ENCODE measurements around the gene CTBP2.
"Not testable (repeated sequence)": the region's sequence is repeated elsewhere in the genome, so short reads cannot be mapped to it uniquely, and the experiment has no call there.

Gene CTBP2

DNA sequence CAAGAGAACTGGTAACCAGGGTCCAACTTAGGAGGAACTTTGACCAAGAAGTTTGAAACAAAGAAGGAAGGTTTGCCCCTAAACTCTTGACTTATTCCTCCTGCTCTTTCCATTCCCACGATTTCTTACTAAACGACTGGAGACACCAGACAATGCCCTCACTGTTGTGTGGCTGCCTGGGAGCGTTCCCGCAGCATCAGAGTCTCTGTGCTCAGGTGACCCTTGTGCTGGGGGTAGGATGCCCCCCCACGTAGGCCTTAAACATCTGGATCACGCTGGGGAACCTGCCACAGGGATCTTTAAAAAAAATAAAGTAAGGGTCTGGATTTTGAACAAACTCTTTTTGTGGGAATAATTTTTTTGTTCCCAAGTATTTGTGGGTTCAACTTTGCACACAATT lies 30.1 kb upstream of the CTBP2 start:
- Histone ChIP-seq H3K18ac (ENCODE audit: low read length) (no peak overlapping the region), H4K5ac (ENCODE audit: low read length) (no peak overlapping the region), H4K8ac (ENCODE audit: low read depth, low read length) (no peak overlapping the region), H3K4me3 (ENCODE audit: low read length) (no peak overlapping the region), H2BK120ac (ENCODE audit: low read depth, low read length) (no peak overlapping the region), H3K79me1 (ENCODE audit: low read length) (no peaks in the 10 kb centered on the region), H3K36me3 (ENCODE audit: control insufficient read depth, insufficient read depth, low read length) (no peaks in the 10 kb centered on the region), H3K56ac (ENCODE audit: low read length) (no peak overlapping the region), H3K9ac (ENCODE audit: low read length) (no peak overlapping the region), H3K4ac (ENCODE audit: low read depth, low read length) (no peak overlapping the region), H3K27me3 (ENCODE audit: insufficient read depth, low read length, poor library complexity) (no peaks in the 10 kb centered on the region), H2BK15ac (replicated peaks; ENCODE audit: low read depth) (no peak overlapping the region), H2AK5ac (ENCODE audit: low read length) (no peak overlapping the region), H2BK5ac (ENCODE audit: low read length) (no peak overlapping the region), H3K23ac (ENCODE audit: low read length) (no peak overlapping the region), H3K4me1 (ENCODE audit: control insufficient read depth, low read depth, low read length) (no peaks in the 10 kb centered on the region), H3K4me2 (ENCODE audit: low read length) (no peak overlapping the region), H3K79me2 (ENCODE audit: control insufficient read depth, insufficient read depth, low read length) (no peaks in the 10 kb centered on the region), H3K27ac (ENCODE audit: low read depth, low read length) (no peak overlapping the region)
- no peak for DNase-seq
- no CpG with 5 or more reads among the region's 6 CpGs for WGBS (ENCODE audit: extremely low coverage, insufficient coverage, low lambda C conversion rate)

DNA sequence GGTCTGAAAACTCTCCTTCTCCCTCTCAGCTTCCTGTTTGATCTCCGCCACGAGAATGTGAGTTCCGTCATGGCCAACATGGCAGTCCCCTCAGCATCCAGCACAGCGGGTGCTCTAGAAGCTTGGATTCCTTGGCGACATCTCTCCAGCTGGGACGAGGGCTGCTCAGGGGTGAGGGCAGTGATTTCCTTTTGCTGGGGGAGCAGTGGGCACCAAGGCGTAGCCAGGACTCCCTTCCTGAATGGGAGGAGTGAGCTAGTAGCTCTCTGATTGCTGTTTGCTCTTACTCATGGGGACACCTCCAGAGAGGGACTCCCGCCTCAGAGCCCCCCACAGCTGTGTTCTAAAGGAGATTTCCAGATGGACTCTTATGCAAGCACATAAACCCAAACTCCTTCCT lies 28.8 kb upstream of the CTBP2 start:
- Histone ChIP-seq H2BK120ac (ENCODE audit: low read depth, low read length) (no peak overlapping the region), H3K4me3 (ENCODE audit: low read length) (no peak overlapping the region), H3K23ac (ENCODE audit: low read length) (no peak overlapping the region), H4K5ac (ENCODE audit: low read length) (no peak overlapping the region), H3K4me2 (ENCODE audit: low read length) (no peak overlapping the region), H3K4ac (ENCODE audit: low read depth, low read length) (no peak overlapping the region), H3K56ac (ENCODE audit: low read length) (no peak overlapping the region), H2BK5ac (ENCODE audit: low read length) (no peak overlapping the region), H3K4me1 (ENCODE audit: control insufficient read depth, low read depth, low read length) (no peaks in the 10 kb centered on the region), H3K36me3 (ENCODE audit: control insufficient read depth, insufficient read depth, low read length) (no peaks in the 10 kb centered on the region), H2BK15ac (replicated peaks; ENCODE audit: low read depth) (no peak overlapping the region), H3K27ac (ENCODE audit: low read depth, low read length) (no peak overlapping the region), H2AK5ac (ENCODE audit: low read length) (no peak overlapping the region), H3K79me2 (ENCODE audit: control insufficient read depth, insufficient read depth, low read length) (no peaks in the 10 kb centered on the region), H4K8ac (ENCODE audit: low read depth, low read length) (no peak overlapping the region), H3K27me3 (ENCODE audit: insufficient read depth, low read length, poor library complexity) (no peaks in the 10 kb centered on the region), H3K9ac (ENCODE audit: low read length) (no peak overlapping the region), H3K18ac (ENCODE audit: low read length) (no peak overlapping the region), H3K79me1 (ENCODE audit: low read length) (no peaks in the 10 kb centered on the region)
- no peak for DNase-seq
- no CpG with 5 or more reads among the region's 8 CpGs for WGBS (ENCODE audit: extremely low coverage, insufficient coverage, low lambda C conversion rate)

DNA sequence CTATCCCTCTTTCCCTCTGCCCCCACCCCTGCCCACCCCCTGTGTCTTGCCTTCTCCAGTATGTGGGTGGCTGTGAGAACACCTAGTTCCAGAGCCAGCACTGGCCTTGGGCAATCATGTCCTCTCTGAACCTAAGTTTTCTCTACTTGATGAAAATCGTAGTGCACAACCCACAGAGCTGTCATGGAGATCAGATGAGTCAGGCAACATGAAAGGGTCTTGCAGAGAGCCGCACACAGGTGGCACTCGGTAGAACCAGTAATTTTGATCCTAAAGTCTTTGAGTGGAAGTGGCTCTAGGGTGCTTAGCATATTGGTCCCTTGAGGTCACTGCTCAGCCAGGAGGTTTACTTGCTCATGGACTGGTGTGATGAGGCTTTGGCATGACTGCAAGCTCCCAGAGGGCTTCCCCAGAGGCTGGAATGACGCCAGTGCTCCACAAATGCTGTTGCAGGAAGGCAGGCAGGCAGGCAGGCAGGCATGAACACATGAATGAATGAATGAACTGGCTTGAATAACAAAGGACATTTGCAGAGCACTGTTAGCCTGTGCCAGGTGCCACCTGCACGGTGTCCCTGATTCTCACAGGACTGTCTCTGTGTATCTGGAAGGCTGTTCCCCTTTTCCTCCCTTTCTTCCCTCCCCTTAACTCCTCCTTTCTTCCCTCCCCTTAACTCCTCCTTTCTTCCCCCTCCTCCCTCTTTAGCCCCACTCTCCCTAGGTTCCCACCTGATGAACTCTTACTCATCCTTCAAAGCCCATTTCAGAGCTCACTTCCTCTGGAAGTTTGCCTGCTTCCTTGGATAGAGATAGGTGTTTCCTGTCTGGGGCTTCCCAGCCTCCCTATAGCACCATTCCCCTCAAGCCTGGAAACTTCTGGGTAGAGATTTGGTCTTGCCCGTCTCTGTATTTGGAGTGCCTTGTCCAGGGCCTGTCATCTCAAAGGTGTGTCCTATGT lies 27.2 kb upstream of the CTBP2 start:
- no peak overlapping the region for H4K5ac ChIP-seq (ENCODE audit: low read length)
- no peaks in the 10 kb centered on the region for H3K79me1 ChIP-seq (ENCODE audit: low read length)
- WGBS (ENCODE audit: extremely low coverage, insufficient coverage, low lambda C conversion rate) = no CpG with 5 or more reads among the region's 6 CpGs
- H2BK120ac ChIP-seq (ENCODE audit: low read depth, low read length) = no peak overlapping the region
- no peaks in the 10 kb centered on the region for H3K36me3 ChIP-seq (ENCODE audit: control insufficient read depth, insufficient read depth, low read length)
- no peaks in the 10 kb centered on the region for H3K79me2 ChIP-seq (ENCODE audit: control insufficient read depth, insufficient read depth, low read length)
- H2BK5ac ChIP-seq (ENCODE audit: low read length) = no peak overlapping the region
- no peak overlapping the region for H3K4me3 ChIP-seq (ENCODE audit: low read length)
- no peak overlapping the region for H3K18ac ChIP-seq (ENCODE audit: low read length)
- H3K27me3 ChIP-seq (ENCODE audit: insufficient read depth, low read length, poor library complexity) = no peaks in the 10 kb centered on the region
- no peak overlapping the region for H3K56ac ChIP-seq (ENCODE audit: low read length)
- H3K4ac ChIP-seq (ENCODE audit: low read depth, low read length) = no peak overlapping the region
- H3K4me1 ChIP-seq (ENCODE audit: control insufficient read depth, low read depth, low read length) = no peaks in the 10 kb centered on the region
- no peak overlapping the region for H2AK5ac ChIP-seq (ENCODE audit: low read length)
- no peak overlapping the region for H4K8ac ChIP-seq (ENCODE audit: low read depth, low read length)
- H2BK15ac ChIP-seq (replicated peaks; ENCODE audit: low read depth) = no peak overlapping the region
- H3K4me2 ChIP-seq (ENCODE audit: low read length) = no peak overlapping the region
- H3K23ac ChIP-seq (ENCODE audit: low read length) = no peak overlapping the region
- DNase-seq = no peak
- H3K27ac ChIP-seq (ENCODE audit: low read depth, low read length) = no peak overlapping the region
- H3K9ac ChIP-seq (ENCODE audit: low read length) = no peak overlapping the region

DNA sequence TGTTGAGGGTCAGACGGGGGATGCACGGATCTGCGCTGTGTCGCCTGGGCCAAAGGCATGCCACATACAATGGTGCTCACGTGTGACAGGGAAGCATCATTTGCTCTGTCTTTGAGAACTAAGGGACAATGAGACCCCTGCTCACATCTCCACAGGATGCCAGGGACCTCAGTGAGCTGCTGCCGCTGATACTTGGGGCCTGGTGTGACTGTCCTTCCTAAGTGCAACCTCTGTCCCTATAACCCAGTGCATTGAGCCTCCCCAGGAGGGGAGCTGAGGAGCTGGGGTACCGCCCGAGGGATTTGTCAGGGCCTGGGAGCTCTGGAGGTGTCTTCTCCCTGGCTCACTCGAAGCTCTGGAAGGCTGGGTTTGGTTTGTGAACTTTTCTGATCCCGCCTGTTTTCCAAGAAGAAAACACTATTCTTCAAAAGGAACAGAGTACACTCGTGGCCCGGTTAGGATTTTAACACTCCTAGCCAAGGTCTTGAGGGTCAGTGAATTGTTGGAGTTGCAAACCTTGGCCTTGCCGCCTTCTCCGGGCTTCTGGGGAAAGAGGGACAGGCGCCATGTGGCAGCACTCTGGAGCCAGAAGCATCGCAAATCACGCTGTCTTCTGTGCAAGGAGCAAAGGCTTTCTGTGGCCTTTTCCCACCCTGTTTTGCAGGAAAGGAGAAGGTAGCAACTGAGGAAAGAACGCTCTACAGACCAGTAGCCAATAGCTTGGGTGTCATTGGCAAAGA lies 26.2 kb upstream of the CTBP2 start:
- H3K4me1 ChIP-seq (ENCODE audit: control insufficient read depth, low read depth, low read length) = no peaks in the 10 kb centered on the region
- no peak overlapping the region for H3K18ac ChIP-seq (ENCODE audit: low read length)
- WGBS (ENCODE audit: extremely low coverage, insufficient coverage, low lambda C conversion rate) = no CpG with 5 or more reads among the region's 18 CpGs
- no peaks in the 10 kb centered on the region for H3K79me2 ChIP-seq (ENCODE audit: control insufficient read depth, insufficient read depth, low read length)
- no peak overlapping the region for H2BK15ac ChIP-seq (replicated peaks; ENCODE audit: low read depth)
- no peak overlapping the region for H3K4me3 ChIP-seq (ENCODE audit: low read length)
- H3K4me2 ChIP-seq (ENCODE audit: low read length) = no peak overlapping the region
- H2BK5ac ChIP-seq (ENCODE audit: low read length) = no peak overlapping the region
- no peak overlapping the region for H3K56ac ChIP-seq (ENCODE audit: low read length)
- no peaks in the 10 kb centered on the region for H3K27me3 ChIP-seq (ENCODE audit: insufficient read depth, low read length, poor library complexity)
- H3K79me1 ChIP-seq (ENCODE audit: low read length) = no peaks in the 10 kb centered on the region
- no peak overlapping the region for H2BK120ac ChIP-seq (ENCODE audit: low read depth, low read length)
- no peak overlapping the region for H3K27ac ChIP-seq (ENCODE audit: low read depth, low read length)
- no peak overlapping the region for H2AK5ac ChIP-seq (ENCODE audit: low read length)
- no peak overlapping the region for H3K23ac ChIP-seq (ENCODE audit: low read length)
- H4K5ac ChIP-seq (ENCODE audit: low read length) = no peak overlapping the region
- H3K36me3 ChIP-seq (ENCODE audit: control insufficient read depth, insufficient read depth, low read length) = no peaks in the 10 kb centered on the region
- no peak for DNase-seq
- no peak overlapping the region for H3K9ac ChIP-seq (ENCODE audit: low read length)
- H3K4ac ChIP-seq (ENCODE audit: low read depth, low read length) = no peak overlapping the region
- H4K8ac ChIP-seq (ENCODE audit: low read depth, low read length) = no peak overlapping the region

DNA sequence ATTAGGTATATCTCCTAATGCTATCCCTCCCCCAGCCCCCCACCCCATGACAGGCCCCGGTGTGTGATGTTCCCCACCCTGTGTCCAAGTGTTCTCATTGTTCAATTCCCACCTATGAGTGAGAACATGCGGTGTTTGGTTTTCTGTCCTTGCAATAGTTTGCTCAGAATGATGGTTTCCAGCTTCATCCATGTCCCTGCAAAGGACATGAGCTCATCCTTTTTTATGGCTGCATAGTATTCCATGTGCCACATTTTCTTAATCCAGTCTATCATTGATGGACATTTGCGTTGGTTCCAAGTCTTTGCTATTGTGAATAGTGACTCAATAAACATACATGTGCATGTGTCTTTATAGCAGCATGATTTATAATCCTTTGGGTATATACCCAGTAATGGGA lies 18.7 kb upstream of the CTBP2 start:
- H3K4me1 ChIP-seq (ENCODE audit: control insufficient read depth, low read depth, low read length); H2BK120ac ChIP-seq (ENCODE audit: low read depth, low read length); H4K5ac ChIP-seq (ENCODE audit: low read length); H2BK15ac ChIP-seq (replicated peaks; ENCODE audit: low read depth); H2BK5ac ChIP-seq (ENCODE audit: low read length); DNase-seq; H4K8ac ChIP-seq (ENCODE audit: low read depth, low read length); H3K27me3 ChIP-seq (ENCODE audit: insufficient read depth, low read length, poor library complexity); H3K79me1 ChIP-seq (ENCODE audit: low read length); H3K9ac ChIP-seq (ENCODE audit: low read length); H3K56ac ChIP-seq (ENCODE audit: low read length); H3K4me3 ChIP-seq (ENCODE audit: low read length); H3K27ac ChIP-seq (ENCODE audit: low read depth, low read length); H3K36me3 ChIP-seq (ENCODE audit: control insufficient read depth, insufficient read depth, low read length); H3K18ac ChIP-seq (ENCODE audit: low read length); H2AK5ac ChIP-seq (ENCODE audit: low read length); H3K4me2 ChIP-seq (ENCODE audit: low read length); H3K23ac ChIP-seq (ENCODE audit: low read length); H3K79me2 ChIP-seq (ENCODE audit: control insufficient read depth, insufficient read depth, low read length); H3K4ac ChIP-seq (ENCODE audit: low read depth, low read length): not testable (repeated sequence)
- WGBS (ENCODE audit: extremely low coverage, insufficient coverage, low lambda C conversion rate) = no CpG with 5 or more reads among the region's 3 CpGs
